ENCODE measurements around the gene NRG3.

NRG3 gene

GRCh38 chr10:82925547-82925946 lies 1050.6 kb downstream of the NRG3 start:
- Histone ChIP-seq H3K27ac (replicated peaks) (no peak overlapping the region), H3K4me3 (replicated peaks; ENCODE audit: insufficient read depth, low read length) (no peak overlapping the region), H3K27me3 (ENCODE audit: insufficient read depth, poor library complexity, severe bottlenecking) (no peaks in the 10 kb centered on the region)
- TF ChIP-seq SPI1 (IDR thresholded peaks at IDR 0.05; ENCODE audit: borderline replicate concordance, low read depth) (no peak), POLR2AphosphoS5 (IDR thresholded peaks at IDR 0.05; ENCODE audit: low read depth) (no peak), GABPA (IDR thresholded peaks at IDR 0.05; ENCODE audit: low read depth) (no peak)
- TF ChIP-seq, protein P1, sequence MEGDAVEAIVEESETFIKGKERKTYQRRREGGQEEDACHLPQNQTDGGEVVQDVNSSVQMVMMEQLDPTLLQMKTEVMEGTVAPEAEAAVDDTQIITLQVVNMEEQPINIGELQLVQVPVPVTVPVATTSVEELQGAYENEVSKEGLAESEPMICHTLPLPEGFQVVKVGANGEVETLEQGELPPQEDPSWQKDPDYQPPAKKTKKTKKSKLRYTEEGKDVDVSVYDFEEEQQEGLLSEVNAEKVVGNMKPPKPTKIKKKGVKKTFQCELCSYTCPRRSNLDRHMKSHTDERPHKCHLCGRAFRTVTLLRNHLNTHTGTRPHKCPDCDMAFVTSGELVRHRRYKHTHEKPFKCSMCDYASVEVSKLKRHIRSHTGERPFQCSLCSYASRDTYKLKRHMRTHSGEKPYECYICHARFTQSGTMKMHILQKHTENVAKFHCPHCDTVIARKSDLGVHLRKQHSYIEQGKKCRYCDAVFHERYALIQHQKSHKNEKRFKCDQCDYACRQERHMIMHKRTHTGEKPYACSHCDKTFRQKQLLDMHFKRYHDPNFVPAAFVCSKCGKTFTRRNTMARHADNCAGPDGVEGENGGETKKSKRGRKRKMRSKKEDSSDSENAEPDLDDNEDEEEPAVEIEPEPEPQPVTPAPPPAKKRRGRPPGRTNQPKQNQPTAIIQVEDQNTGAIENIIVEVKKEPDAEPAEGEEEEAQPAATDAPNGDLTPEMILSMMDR (IDR thresholded peaks at IDR 0.05; ENCODE audit: insufficient read depth, low read length), result no peak
- TF ChIP-seq, protein P2, sequence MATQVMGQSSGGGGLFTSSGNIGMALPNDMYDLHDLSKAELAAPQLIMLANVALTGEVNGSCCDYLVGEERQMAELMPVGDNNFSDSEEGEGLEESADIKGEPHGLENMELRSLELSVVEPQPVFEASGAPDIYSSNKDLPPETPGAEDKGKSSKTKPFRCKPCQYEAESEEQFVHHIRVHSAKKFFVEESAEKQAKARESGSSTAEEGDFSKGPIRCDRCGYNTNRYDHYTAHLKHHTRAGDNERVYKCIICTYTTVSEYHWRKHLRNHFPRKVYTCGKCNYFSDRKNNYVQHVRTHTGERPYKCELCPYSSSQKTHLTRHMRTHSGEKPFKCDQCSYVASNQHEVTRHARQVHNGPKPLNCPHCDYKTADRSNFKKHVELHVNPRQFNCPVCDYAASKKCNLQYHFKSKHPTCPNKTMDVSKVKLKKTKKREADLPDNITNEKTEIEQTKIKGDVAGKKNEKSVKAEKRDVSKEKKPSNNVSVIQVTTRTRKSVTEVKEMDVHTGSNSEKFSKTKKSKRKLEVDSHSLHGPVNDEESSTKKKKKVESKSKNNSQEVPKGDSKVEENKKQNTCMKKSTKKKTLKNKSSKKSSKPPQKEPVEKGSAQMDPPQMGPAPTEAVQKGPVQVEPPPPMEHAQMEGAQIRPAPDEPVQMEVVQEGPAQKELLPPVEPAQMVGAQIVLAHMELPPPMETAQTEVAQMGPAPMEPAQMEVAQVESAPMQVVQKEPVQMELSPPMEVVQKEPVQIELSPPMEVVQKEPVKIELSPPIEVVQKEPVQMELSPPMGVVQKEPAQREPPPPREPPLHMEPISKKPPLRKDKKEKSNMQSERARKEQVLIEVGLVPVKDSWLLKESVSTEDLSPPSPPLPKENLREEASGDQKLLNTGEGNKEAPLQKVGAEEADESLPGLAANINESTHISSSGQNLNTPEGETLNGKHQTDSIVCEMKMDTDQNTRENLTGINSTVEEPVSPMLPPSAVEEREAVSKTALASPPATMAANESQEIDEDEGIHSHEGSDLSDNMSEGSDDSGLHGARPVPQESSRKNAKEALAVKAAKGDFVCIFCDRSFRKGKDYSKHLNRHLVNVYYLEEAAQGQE (IDR thresholded peaks at IDR 0.05; ENCODE audit: insufficient replicate concordance, low read depth), result no peak
- no peak for DNase-seq (ENCODE audit: low read depth in 1 of 2, low spot score in 1 of 2)

GRCh38 chr10:82932451-82932850 lies 1057.5 kb downstream of the NRG3 start:
- TF ChIP-seq POLR2AphosphoS5 (IDR thresholded peaks at IDR 0.05; ENCODE audit: low read depth), result no peak
- TF ChIP-seq, protein P1 (IDR thresholded peaks at IDR 0.05; ENCODE audit: insufficient read depth, low read length), result no peak
- no peak for TF ChIP-seq SPI1 (IDR thresholded peaks at IDR 0.05; ENCODE audit: borderline replicate concordance, low read depth)
- TF ChIP-seq GABPA (IDR thresholded peaks at IDR 0.05; ENCODE audit: low read depth), result no peak
- TF ChIP-seq, protein P2 (IDR thresholded peaks at IDR 0.05; ENCODE audit: insufficient replicate concordance, low read depth), result no peak
- no peak overlapping the region for H3K4me3 ChIP-seq (replicated peaks; ENCODE audit: insufficient read depth, low read length)
- H3K27ac ChIP-seq (replicated peaks), result no peak overlapping the region
- no peak for DNase-seq (ENCODE audit: low read depth in 1 of 2, low spot score in 1 of 2)
- no peaks in the 10 kb centered on the region for H3K27me3 ChIP-seq (ENCODE audit: insufficient read depth, poor library complexity, severe bottlenecking)

DNA sequence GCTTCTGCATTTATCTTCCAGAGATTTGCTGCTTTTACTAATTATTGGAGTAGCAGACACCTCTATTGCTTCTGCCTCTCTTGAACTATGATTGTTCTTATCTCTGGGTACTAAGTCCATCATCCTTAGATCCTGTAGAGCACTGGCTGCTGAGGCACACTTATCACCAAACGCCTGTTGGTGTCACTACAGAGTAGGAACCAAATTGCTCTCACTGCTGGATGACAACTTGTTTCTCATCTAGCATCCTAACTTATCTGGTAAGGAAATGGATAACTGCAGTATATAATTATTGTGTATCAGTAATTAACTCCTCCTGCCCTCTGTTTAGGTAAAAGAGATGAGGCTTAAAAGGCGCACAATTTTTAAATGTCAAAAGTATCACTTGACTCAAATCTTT lies 1059.4 kb downstream of the NRG3 start:
- no peak overlapping the region for H3K27ac ChIP-seq (replicated peaks)
- TF ChIP-seq, protein P2 (IDR thresholded peaks at IDR 0.05; ENCODE audit: insufficient replicate concordance, low read depth), result no peak
- TF ChIP-seq GABPA (IDR thresholded peaks at IDR 0.05; ENCODE audit: low read depth) (no peak), POLR2AphosphoS5 (IDR thresholded peaks at IDR 0.05; ENCODE audit: low read depth) (no peak), SPI1 (IDR thresholded peaks at IDR 0.05; ENCODE audit: borderline replicate concordance, low read depth) (no peak)
- TF ChIP-seq, protein P1 (IDR thresholded peaks at IDR 0.05; ENCODE audit: insufficient read depth, low read length), result no peak
- no peaks in the 10 kb centered on the region for H3K27me3 ChIP-seq (ENCODE audit: insufficient read depth, poor library complexity, severe bottlenecking)
- H3K4me3 ChIP-seq (replicated peaks; ENCODE audit: insufficient read depth, low read length), result no peak overlapping the region
- no peak for DNase-seq (ENCODE audit: low read depth in 1 of 2, low spot score in 1 of 2)
